HepG2 (cell line): ENCODE measurements around the gene EARS2. TPM values are rescaled to one million over a fixed set of nuclear protein-coding genes. Genes with fewer than 3 reads are reported as not detected.

ENCODE experiments used
- ATF2 ChIP-seq: sonication (generic); formaldehyde crosslinking; IDR thresholded peaks from 2 replicates; pipeline ENCODE4 v1.4.0; 2020; ENCODE audit warnings: missing genetic modification reagents
- ATM ChIP-seq: fragments of 450-650 bp; IDR thresholded peaks from 2 replicates; pipeline ENCODE4 v1.7.1; 2017; ENCODE audit warnings: mild to moderate bottlenecking, borderline replicate concordance
- BRD4 ChIP-seq: sonication (generic); formaldehyde crosslinking; IDR thresholded peaks from 2 replicates; pipeline ENCODE4 v1.4.0; 2020; ENCODE audit warnings: missing genetic modification reagents
- DNMT3B ChIP-seq: conservative IDR thresholded peaks from 2 replicates; pipeline ENCODE4 v1.6.1; 2016; ENCODE audit warnings: missing biosample characterization, control low read depth
- HDAC2 ChIP-seq: sonication (generic); formaldehyde crosslinking; IDR thresholded peaks from 2 replicates; pipeline ENCODE4 v1.4.0; 2020; ENCODE audit warnings: missing genetic modification reagents
- PHF5A ChIP-seq: IDR thresholded peaks from one replicate; pipeline ENCODE4 v1.6.1; 2018; ENCODE audit warnings: low read depth, missing genetic modification reagents; ENCODE audit not compliant: unreplicated experiment
- RXRA ChIP-seq: sonication (generic); formaldehyde crosslinking; IDR thresholded peaks from 2 replicates; pipeline ENCODE4 v1.5.1; 2020; ENCODE audit warnings: missing genetic modification reagents
- SRSF4 ChIP-seq: fragments of 200-400 bp; formaldehyde crosslinking; IDR thresholded peaks from one replicate; pipeline ENCODE4 v1.6.1; 2018; ENCODE audit warnings: mild to moderate bottlenecking, low read depth, low read length, moderate library complexity; ENCODE audit not compliant: poor library complexity, severe bottlenecking
- TARDBP ChIP-seq: sonication (generic); formaldehyde crosslinking; IDR thresholded peaks from 2 replicates; pipeline ENCODE4 v1.8.0; 2022; ENCODE audit warnings: mild to moderate bottlenecking, missing genetic modification reagents
- TBL1XR1 ChIP-seq: fragments of 150-350 bp; IDR thresholded peaks from 2 replicates; pipeline ENCODE4 v1.6.1; 2014; ENCODE audit warnings: borderline replicate concordance, low read length; ENCODE audit not compliant: partially characterized antibody
- THAP7 ChIP-seq: sonication (generic); formaldehyde crosslinking; IDR thresholded peaks from 2 replicates; pipeline ENCODE4 v1.8.1; 2023; ENCODE audit warnings: mild to moderate bottlenecking, missing genetic modification reagents
- TRAFD1 ChIP-seq: sonication (generic); formaldehyde crosslinking; IDR thresholded peaks from 2 replicates; pipeline ENCODE4 v1.5.1; 2020; ENCODE audit warnings: missing genetic modification reagents, mild to moderate bottlenecking, borderline replicate concordance
- U2AF2 ChIP-seq: fragments of 200-400 bp; formaldehyde crosslinking; IDR thresholded peaks from 2 replicates; pipeline ENCODE4 v1.6.1; 2017; ENCODE audit warnings: low read depth, mild to moderate bottlenecking, low read length
- ZBTB33 ChIP-seq: sonication (generic); formaldehyde crosslinking; IDR thresholded peaks from 2 replicates; pipeline ENCODE4 v1.4.0; 2020; ENCODE audit warnings: missing genetic modification reagents
- ZNF263 ChIP-seq: sonication (generic); formaldehyde crosslinking; IDR thresholded peaks from 2 replicates; pipeline ENCODE4 v1.4.0; 2020; ENCODE audit warnings: missing genetic modification reagents
- ZNF552 ChIP-seq: sonication (generic); formaldehyde crosslinking; IDR thresholded peaks from 2 replicates; pipeline ENCODE4 v1.9.0; 2022; ENCODE audit warnings: missing genetic modification reagents, mild to moderate bottlenecking, borderline replicate concordance
- ZNF556 ChIP-seq: sonication (generic); formaldehyde crosslinking; IDR thresholded peaks from 2 replicates; pipeline ENCODE4 v1.4.0; 2020; ENCODE audit warnings: mild to moderate bottlenecking, missing genetic modification reagents, borderline replicate concordance
- ZNF660 ChIP-seq: sonication (generic); formaldehyde crosslinking; IDR thresholded peaks from 2 replicates; pipeline ENCODE4 v1.5.1; 2020; ENCODE audit warnings: mild to moderate bottlenecking, low read depth, missing genetic modification reagents, borderline replicate concordance
- ZNF83 ChIP-seq: sonication (generic); formaldehyde crosslinking; IDR thresholded peaks from 2 replicates; pipeline ENCODE4 v1.4.0; 2020; ENCODE audit warnings: missing genetic modification reagents, mild to moderate bottlenecking, borderline replicate concordance
- polyA plus RNA-seq, 8 experiments: library from polyadenylated mRNA; depleted of rRNA in 3 of 8; stranded (reverse) in 7 of 8; unstranded in 1 of 8; fragments of >200 nt; fragmentation: Illumina TruSeq in 4 of 8; extraction: Trizol in 4 of 8; gene quantifications; 2 replicates each; pipeline versions ENCODE4 v1.2.1 to v1.2.3, GENCODE V29; 2011 to 2016; ENCODE audit warnings: low read depth in 4 of 8, missing spikeins in 1 of 8, mixed read lengths in 1 of 8; ENCODE audit not compliant: insufficient read depth in 1 of 8
- total RNA-seq, 5 experiments: library from RNA; depleted of rRNA; stranded (reverse); fragments of >200 nt; fragmentation: Illumina TruSeq; extraction: Trizol; gene quantifications; 2 replicates each; pipeline ENCODE4 v1.2.3, GENCODE V29; 2016; ENCODE audit warnings: low read depth in 1 of 5

The EARS2 gene
- total and polyA plus RNA-seq, 2 of the 13 experiments (the other 11 are each of a cell fraction or from before 2014, with no cell fraction given): 49.4 to 80.4 TPM

GRCh38 chr16:23557779-23558702 is 891 bp upstream of the EARS2 start (continued):
- TF ChIP-seq ZNF83 (CRISPR knock-in tag): no peak
- TF ChIP-seq PHF5A: no peak
- peak; percentile 72; the same call in 1 of the 2 replicates for TF ChIP-seq TRAFD1 (CRISPR knock-in tag)
- 0 out of 2 replicates have a peak, but pooled peaks have one; percentile 1 for TF ChIP-seq THAP7 (CRISPR knock-in tag)
- TF ChIP-seq BRD4 (CRISPR knock-in tag): no peak
- TF ChIP-seq TARDBP (CRISPR knock-in tag): peak; percentile 12; the same call in 1 of the 2 replicates
- TF ChIP-seq HDAC2 (CRISPR knock-in tag): no peak
- TF ChIP-seq ATF2 (CRISPR knock-in tag): no peak
- TF ChIP-seq SRSF4: no peak
- no peak for TF ChIP-seq TBL1XR1
- TF ChIP-seq ZNF552 (CRISPR knock-in tag): no peak; the same call in 1 of the 2 replicates
- no peak for TF ChIP-seq ZNF263
- no peak for TF ChIP-seq RXRA (CRISPR knock-in tag)
- TF ChIP-seq ZNF556 (CRISPR knock-in tag): no peak
- no peak for TF ChIP-seq ZBTB33
- no peak for TF ChIP-seq U2AF2
- TF ChIP-seq ZNF660: no peak
- TF ChIP-seq ATM: no peak
- TF ChIP-seq DNMT3B (CRISPR knock-in tag): no peak
